Right lobe of liver (tissue), 4 donors: ENCODE data around the gene DIAPH2.

Experiments used
- POLR2A ChIP-seq: fragments of 450-650 bp; IDR thresholded peaks from one replicate; pipeline ENCODE4 v1.6.1; 2017; ENCODE audit warnings: antibody characterized with exemption, mild to moderate bottlenecking
- TF ChIP-seq, protein P1 (sequence below), 4 donors: fragments of 200-600 bp in 3 of 4; fragments of 450-650 bp in 1 of 4; IDR thresholded peaks; one replicate each; pipeline versions ENCODE4 v1.5.1 to v1.8.0; 2016 to 2022; ENCODE audit warnings: antibody characterized with exemption in 4 of 4, mild to moderate bottlenecking in 2 of 4
- donor health status: DM: no; HTN: no; CAD: no.
- donor health status: DM: no; HTN: no; CAD: no.
- donor health status: DM: no; HTN: yes; CAD: no.

DNA sequence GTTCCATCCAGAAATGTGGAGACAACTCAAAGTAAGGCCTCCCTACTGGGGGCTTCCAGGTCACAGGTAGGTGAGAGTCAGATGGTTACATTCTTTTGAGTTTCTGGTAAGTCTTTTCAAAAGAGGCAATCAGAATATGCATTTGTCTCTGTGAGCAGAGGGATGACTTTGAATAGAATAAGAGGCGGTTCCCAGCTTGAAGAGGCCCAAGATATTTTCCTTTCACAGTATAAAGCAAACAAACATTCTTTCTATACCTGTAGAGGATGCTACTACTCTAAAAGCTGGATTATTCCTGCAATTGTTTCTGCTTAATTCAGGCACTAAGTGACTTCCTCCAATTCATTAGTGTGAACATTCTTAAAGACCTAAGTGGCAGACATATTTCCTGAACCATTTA, 44.4 kb downstream of the DIAPH2 start:
- TF ChIP-seq, protein P1, sequence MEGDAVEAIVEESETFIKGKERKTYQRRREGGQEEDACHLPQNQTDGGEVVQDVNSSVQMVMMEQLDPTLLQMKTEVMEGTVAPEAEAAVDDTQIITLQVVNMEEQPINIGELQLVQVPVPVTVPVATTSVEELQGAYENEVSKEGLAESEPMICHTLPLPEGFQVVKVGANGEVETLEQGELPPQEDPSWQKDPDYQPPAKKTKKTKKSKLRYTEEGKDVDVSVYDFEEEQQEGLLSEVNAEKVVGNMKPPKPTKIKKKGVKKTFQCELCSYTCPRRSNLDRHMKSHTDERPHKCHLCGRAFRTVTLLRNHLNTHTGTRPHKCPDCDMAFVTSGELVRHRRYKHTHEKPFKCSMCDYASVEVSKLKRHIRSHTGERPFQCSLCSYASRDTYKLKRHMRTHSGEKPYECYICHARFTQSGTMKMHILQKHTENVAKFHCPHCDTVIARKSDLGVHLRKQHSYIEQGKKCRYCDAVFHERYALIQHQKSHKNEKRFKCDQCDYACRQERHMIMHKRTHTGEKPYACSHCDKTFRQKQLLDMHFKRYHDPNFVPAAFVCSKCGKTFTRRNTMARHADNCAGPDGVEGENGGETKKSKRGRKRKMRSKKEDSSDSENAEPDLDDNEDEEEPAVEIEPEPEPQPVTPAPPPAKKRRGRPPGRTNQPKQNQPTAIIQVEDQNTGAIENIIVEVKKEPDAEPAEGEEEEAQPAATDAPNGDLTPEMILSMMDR (IDR thresholded peaks at IDR 0.05), result no peak
- no peak for TF ChIP-seq POLR2A
